Germinal center (tissue), 1 donor: ENCODE measurements around the gene MFSD8.
A peak's percentile ranks its signal among the peaks of the same experiment; 100 is the strongest.
"Not testable (repeated sequence)": the region's sequence is repeated elsewhere in the genome, so short reads cannot be mapped to it uniquely, and the experiment has no call there.

ENCODE experiments used
- DNase-seq: peaks from one replicate; pipeline ENCODE4 v3.0.0; 2012; ENCODE audit warnings: mixed read lengths, low spot score

The MFSD8 gene

GRCh38 chr4:127931836-127932235 is 33.1 kb downstream of the MFSD8 start:
- not testable (repeated sequence) for DNase-seq

- no peak for DNase-seq
Measured at GRCh38 chr4:127930175-127930574, 34.8 kb downstream of the MFSD8 start.

DNA sequence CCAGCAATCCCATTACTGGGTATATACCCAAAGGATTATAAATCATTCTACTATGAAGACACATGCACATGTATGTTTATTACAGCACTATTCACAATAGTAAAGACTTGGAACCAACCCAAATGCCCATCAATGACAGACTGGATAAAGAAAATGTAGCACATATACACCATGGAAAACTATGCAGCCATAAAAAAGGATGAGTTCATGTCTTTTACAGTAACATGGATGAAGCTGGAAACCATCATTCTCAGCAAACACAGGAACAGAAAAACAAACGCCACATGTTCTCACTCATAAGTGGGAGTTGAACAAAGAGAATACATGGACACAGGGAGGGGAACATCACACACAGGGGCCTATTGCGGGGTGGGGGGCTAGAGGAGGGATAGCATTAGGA is 39.3 kb downstream of the MFSD8 start:
- not testable (repeated sequence) for DNase-seq

DNA sequence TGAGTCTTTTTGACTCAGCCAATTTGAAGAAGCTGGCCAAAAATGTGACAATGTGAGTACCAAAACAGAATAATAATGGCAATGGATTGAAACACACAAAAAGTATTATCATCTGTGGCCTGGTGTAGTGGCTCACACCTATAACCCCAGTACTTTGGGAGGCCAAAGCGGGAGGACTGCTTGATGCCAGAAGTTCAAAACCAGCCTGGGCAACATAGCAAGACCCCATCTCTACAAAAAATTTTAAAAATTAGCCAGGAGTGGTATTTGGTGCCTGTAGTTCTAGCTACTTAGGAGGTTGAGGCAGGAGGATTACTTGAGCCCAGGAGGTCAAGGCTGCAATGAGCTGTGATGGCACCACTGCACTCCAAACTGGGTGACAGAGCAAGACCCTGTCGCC is 42.7 kb downstream of the MFSD8 start:
- no peak for DNase-seq

- no peak for DNase-seq
Measured at GRCh38 chr4:127920521-127920920, 44.5 kb downstream of the MFSD8 start.

DNA sequence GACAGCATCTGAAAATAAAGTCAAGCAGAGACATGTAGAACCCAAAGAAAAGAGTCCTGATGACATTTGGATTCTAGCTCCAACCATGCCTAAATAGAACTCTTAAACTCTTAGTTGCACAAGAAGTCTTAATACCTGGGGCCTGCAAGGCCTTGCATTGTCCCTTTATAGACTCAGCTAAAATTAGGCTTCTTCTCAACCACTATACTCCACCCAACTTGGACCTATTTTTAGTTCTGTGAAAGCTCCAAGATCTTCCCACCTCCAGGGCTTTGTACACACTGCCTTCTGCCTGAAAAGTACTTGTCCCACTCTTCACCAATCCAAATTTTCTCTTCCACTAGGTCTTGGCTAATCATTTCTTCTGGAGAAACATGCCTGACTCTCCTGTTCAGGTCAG is 47.8 kb downstream of the MFSD8 start:
- DNase-seq, result no peak

- DNase-seq, result no peak
Measured at GRCh38 chr4:127916512-127916911, 48.5 kb downstream of the MFSD8 start.

DNA sequence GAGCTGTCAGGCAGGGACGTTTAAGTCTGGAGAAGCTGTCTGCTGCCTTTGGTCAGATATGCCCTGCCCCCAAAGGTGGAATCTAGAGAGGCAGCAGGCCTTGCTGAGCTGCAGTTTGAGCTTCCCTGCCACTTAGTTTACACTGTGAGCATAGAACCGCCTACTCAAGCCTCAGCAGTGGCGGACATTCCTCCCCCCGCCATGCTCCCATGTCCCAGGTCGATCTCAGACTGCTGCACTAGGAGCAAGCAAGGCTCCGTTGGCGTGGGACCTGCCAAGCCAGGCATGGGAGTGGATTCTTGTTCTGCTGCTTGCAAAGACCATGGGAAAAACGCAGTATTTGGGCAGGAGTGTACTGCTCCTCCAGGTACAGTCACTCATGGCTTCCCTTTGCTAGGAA is 59.9 kb downstream of the MFSD8 start:
- no peak for DNase-seq

DNA sequence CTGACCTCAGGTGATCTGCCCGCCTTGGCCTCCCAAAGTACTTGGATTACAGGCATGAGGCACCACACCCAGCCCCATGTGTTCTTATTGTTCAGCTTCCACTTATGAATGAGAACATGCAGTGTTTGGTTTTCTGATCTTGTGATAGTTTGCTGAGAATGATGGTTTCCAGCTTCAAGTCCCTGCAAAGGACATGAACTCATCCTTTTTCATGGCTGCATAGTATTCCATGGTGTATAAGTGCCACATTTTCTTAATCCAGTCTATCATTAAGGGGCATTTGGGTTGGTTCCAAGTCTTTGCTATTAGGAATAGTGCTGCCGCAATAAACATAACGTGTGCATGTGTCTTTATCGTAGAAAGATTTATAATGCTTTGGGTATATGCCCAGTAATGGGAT is 65.3 kb downstream of the MFSD8 start:
- DNase-seq, result not testable (repeated sequence)

- DNase-seq, result no peak
Measured at GRCh38 chr4:127896528-127896927, 68.4 kb downstream of the MFSD8 start.

DNA sequence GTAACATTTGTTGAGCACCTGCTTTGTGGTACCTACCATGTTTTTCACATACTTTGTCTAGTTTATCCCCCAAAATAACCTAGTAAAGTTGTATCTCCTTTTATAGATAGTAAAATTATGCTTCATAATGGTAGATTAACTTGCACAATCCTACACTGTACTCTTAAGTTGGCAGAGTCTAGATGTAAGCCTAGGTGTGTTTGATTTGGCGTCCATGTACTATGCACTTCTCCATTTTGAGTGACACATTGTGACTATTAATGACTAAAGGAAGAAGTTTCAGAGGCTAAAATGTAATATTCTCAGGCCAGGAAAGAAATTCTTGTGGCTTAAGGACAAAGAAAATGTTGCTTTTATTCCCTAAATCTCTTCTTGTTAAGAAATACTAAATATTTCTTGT is 68.9 kb downstream of the MFSD8 start:
- no peak for DNase-seq

GRCh38 chr4:127889903-127890302 is 75.1 kb downstream of the MFSD8 start:
- DNase-seq, result no peak

- no peak for DNase-seq
Measured at GRCh38 chr4:127888559-127888958, 76.4 kb downstream of the MFSD8 start.

DNA sequence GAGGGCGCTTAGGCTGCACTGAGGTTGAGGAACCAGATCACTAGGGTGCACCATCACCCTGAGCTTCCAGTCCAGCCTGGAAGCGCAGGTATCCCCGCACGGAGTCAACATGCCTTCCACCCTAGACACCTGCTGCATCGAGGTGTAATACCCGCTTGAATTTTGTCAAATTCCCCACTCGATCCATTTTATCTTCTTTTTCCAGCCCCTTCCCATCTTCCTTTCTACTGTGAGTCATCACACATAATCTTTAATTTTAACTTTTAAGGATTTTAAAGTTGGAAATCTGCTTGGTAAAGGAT is 83.5 kb downstream of the MFSD8 start:
- no peak for DNase-seq

DNA sequence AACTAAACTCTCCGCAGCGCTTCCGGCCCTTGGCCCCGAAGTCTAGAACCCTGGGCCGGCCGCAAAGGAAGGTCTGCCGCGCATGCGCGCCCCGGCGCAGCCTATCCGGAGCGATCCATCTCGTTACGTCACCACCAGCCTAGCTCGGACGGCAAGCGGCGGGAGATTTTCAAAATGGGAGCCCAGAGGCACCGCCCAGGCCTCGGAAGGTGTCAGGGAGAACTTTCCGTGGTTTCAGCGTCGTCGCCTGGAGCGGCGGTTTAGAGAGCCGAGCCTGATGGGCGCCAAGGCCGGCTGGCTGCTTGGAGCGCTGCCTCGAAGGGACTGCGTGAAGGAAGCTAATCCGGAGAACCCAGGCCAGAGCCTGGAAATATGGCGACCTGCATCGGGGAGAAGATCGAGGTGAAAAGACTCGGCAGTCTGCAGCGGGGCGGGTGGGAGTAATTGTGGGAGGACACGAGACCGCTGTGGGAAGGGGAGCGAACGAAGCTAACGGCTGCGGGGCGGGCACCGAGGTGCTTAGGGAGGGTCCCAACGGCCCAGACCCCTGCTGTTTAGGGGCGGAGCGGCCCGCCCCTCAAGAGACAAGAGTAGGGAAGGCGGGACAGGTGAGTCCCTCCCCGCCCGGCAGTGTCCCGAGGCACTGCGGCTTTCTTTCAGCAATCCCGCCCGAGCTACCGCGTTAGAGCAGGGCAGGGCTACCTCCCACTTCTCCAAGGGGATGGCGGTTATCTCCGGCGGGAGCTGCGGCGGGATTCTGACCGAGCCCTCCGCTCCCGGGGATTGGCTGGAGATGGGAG is 84.0 kb downstream of the MFSD8 start, which contains the start of gene PLK4:
Gene PLK4, plus strand, starts transcription at position 131 of the 800 bp plus-strand sequence. Its CDS starts 242 bp downstream, at position 373.
- peak; percentile 96 for DNase-seq

DNA sequence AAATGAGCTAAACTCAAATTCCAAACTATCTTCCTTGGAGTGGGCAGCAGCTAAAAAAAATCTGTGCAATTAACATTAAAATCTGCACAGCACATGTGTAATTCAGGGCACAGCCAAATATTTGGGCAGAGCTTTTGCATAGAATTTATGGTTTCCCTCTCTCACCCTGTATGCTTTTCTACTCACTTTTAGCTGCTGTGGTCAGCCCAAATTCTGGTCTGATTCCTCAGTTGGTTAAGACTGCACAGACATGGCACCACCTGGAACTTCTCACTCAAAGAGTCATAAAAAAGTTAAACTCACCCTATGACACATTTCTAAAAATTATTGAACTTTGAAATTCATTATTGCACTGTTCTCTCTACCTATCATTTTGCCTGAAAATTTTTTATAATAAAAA is 89.2 kb downstream of the MFSD8 start:
- no peak for DNase-seq

DNA sequence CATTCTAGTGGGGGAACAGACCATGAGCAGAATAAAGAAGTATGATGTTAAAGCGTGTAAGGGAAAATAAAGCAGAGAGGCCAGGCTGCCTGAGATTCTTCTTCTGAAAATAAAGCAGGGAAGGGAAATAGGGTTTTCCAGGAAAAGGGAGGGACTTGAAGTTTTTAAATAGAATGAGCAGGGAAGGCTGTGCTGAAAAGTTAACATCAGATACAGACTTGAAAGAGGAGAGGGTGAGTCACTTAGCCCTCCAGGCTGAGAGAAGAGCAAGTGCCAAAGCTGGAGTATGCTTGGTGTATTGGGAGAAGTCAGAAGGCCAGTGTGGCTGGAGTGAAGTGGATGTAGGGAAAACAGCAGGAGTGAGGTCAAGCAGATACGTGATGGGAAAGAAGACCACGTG is 94.3 kb downstream of the MFSD8 start:
- DNase-seq, result no peak

- DNase-seq, result no peak
Measured at GRCh38 chr4:127870281-127870680, 94.7 kb downstream of the MFSD8 start.

DNA sequence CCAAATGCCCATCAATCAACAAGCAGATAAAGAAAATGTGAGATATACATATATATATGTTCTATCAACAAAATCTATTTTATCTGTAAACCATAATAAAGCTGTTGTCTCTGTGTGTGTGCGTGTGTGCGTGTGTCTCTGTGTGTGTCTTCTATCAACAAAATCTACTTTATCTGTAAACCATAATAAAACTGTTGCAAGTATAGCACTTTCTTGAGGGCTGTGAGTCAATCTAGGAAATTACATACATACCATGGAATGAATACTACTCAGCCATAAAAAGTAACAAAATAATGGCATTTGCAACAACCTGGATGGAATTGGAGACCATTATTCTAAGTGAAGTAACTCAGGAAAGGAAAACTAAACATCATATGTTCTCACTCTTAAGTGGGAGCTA is 96.8 kb downstream of the MFSD8 start:
- no peak for DNase-seq
